GM21381 (cell line): ENCODE measurements around the gene NKIRAS2.

ENCODE experiments used
- ATAC-seq: cut with Tn5 transposase; IDR thresholded peaks from one replicate; pipeline ENCODE4 v1.9.1; 2021; ENCODE audit warnings: mild to moderate bottlenecking, moderate library complexity; ENCODE audit not compliant: unreplicated experiment

NKIRAS2 gene

DNA sequence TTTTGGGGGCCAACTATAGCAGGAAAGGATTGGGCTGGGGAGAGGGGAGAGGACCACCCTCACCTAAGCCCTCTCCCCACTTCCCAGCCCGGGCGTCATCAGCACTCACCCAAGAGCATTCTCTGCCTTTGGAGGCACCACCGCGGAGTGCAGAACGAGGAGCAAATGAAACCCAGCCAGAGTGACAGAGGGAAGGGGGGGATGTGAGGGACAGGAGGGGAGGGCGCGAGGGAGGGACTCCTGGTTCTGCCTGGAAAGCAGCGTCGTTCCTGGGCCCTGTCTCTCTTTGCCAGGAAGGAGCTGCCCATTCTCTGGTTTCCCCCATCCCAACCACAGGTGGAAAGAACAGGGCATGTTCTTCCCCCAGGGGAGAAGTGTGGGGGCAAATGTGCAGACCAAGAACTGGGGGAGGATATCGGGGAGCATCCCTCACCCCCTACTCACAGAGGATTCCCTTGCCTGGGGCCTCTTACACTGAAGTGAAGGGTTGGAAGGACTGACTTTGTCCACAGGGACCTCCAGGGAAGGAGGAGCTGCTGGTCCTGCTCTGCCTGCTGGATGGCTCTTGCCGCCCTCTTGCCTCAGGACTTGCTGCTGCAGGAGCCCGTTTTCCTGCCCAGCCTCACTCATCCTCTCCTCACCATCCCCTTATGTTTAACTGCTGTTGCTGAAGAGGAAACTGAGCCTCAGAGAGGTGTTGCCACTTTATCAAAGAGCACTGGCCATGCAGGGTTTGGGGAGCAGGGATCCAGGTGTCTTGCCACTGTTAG, 34.0 kb downstream of the NKIRAS2 start:
- no peak for ATAC-seq

DNA sequence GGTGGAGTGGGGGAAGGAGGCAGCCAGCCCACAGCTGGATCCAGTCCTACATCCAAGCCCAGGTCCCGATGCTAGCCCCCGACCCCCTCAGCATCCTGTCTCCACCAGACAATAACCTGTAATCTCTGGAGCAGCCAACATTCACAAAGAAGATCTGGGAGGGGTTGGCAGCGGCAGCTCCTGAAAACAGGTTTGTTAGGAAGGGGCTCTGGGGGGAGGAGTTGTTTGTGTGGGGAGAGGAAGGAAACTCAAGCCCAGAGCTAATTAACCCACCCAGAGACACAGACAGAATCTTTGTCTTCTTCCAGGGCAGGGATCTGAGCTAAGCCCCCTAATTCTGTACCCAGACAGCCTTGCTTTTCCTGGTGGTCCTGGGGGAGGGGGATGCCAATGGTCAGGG, 35.1 kb downstream of the NKIRAS2 start:
- no peak for ATAC-seq

DNA sequence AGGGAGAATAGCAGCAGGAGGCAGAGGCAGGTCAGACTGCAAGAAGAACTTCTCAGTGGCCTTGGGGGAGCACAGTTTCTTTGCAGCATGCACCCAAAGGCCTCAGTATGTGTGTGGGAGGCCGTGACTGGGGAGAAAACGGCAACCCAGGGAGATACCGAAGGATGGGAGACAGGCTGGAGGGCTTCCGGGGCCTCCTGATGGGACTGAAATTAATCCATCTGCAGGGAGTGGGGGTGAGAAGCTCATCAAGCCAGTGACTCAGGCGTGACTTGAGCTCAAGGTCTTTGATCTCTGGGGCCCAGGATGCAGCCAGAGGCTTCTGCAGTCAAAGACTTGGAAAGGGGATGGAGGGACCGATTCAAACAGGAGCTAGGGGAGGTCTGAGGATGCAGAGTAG, 35.6 kb downstream of the NKIRAS2 start:
- no peak for ATAC-seq

DNA sequence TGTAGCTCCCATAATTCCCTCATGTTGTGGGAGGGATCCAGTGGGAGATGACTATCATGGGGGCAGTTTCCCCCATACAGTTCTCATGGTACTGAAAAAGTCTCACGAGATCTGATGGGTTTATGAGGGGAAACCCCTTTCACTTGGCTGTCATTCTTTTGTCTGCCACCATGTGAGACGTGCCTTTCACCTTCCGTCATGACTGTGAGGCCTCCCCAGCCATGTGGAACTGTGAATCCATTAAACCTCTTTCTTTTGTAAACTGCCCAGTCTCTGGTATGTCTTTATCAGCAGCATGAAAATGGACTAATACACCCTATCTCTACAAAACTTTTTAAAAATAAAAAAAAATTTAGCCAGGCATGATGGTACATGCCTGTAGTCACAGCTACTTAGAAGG, 36.7 kb downstream of the NKIRAS2 start:
- no peak for ATAC-seq

DNA sequence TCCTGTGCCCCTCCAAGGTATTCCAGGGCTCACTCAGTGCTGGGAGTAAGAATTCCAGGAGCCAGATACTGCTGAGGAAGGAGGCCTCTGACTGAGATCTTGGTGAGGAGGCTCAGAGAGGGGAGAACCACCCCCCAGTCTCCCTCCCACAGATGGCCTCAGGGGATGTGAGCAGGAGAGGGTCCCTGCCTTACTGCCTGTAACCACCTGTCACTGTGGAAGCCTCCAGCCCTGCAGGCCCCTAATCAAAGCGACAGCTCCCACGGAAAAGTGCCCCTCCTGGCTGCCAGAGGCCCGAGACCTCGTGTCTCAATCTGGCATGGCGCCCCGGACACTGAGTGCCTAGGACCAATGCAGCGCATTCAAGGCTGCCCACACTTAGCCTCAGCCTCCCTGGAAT, 38.2 kb downstream of the NKIRAS2 start:
- ATAC-seq = no peak

DNA sequence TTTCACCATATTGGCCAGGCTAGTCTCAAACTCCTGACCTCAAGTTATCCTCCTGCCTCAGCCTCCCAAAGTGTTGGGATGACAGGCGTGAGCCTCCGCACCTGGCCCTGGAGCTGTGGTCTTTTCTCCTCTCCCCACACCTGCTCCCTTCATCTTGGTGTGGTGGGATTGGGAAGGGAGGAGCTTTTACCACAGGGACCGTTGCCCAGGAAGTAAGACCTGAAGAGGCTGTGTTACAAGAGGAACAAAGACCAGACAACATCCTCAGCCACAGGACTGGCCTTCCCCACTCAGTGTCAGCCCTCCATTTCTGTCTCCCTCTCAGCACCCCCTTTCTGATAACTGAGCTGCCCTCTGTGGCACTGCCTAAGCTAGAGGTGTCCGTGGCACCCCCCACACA, 39.9 kb downstream of the NKIRAS2 start:
- no peak for ATAC-seq

DNA sequence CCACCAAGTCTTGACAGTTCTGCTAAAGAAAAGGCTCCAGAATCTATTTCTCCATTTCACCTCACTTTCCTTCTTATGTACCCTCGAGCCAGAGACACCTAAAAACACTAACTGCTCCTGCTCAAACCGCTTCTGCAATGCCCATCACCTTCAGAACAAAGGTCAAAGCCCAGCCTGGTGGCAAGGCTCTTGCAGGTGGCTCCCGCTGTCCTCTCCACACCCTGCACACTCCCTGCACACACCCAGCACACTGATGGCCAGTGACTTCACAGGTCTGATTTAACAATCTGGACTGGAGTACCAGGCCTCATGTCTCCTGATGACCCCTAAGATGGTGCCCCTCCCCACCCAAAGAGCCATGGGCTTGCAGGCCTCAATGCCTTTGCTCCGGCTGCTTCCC, 40.3 kb downstream of the NKIRAS2 start:
- ATAC-seq = no peak

DNA sequence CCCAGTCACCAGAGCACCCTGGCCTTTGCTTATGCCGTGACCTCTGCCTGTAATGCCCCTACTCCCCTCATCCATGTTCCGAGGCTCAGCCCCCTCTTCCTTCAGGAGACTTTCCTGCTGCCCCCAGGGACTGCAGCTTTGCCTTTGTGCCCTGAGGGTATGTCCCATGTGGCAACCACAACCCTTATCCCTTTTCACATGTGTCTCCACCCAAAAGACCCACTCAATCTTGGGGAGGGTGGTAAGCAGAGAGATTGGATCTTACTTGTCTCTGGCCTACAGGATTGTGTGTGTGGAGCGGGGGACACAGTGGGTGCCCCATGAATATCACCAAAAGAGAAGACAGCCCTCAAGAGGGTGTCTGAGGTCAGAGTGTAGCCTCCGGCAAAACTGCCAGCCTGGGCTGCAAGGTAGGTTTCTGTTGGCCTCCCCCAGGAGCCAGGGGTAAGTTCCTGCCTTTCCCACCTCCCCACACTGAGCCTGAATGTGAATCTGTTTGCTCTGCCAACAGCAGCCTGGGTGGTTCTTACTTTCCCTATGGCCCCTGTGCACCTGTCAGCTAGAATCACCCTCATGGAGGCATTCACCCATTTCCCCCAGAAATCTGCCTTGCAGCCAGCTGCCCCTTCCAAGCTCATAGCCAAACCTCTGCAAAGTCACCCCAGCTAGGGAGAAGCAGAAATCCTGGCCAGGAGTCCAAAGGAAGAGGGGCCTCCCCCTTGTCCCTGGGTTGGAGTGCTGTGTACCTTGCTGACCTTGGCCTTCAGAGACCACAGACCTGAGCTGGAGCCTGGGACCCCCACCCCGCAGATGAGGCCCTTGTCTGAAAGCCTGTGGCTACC, 42.0 kb downstream of the NKIRAS2 start:
- ATAC-seq = no peak

DNA sequence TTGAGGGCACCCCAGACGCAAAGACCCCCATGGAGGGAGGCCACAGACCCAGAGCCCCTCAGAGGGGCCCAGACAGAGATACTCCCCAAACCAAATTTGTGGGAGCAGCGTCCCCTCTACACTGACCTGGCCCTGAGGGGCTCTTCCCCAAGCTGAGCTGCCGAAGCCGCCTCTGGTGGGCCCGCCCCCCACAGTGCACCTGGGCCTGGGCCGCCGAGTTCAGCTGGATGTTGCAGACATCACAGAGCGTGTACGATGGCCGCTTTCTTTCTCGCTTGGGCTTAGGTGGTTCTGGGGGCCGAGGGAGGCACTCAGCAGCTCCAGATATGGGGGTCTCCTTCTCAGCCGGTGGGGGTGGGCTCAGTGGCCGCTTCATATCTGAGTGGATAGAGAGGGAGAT, 42.8 kb downstream of the NKIRAS2 start:
- ATAC-seq = no peak

DNA sequence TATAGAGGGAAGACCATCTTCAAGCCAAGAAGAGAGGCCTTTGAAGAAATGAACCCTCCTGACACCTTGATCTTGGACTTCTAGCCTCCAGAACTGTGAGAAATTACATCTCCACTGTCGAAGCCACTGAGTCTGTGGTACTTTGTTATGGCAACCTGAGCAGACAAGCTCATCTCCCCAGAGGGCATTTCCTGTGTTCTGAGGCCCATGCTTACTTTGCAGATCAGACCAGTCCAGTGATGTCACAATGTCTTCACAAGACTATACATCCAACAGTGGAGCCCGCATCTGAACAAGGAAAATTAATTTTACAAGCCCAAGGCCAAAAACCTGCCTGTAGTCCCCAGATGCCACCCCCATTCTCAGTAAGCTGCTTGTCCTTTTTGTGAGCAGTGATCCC, 45.3 kb downstream of the NKIRAS2 start:
- no peak for ATAC-seq

DNA sequence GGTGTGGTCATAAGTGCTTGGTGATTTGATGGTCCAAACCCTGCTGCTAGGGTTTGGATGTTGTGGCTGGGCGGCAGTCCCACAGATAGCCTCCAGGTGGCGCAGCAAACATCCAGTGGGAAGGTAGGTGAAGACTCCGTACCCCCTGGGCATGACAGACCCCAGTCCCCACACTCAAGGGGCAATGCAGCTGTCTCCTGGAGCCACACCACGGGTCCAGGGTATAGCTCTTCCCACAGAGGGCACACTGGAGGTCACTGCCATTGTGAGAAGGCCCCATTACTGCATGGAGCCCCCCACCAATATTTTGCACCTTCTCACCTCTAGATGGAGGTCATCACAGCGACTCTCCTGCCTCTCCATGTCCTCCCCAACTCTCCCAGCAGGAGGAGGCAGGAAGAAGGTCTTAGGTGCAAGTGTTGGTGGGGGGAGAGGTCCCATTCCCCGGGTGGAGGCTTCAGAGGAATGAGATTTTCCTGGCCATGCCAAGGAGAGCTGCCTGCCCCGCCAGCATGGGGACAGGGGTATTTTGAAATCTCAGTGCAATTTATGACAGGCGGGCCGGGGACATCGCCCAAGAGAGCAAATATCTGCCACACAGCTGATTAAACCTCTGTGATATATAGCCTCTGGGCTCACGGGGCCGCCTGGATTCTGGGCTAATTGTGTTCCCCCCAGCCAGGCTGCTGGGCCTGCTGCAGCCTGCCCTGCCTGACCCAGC, 47.6 kb downstream of the NKIRAS2 start:
- ATAC-seq = no peak

DNA sequence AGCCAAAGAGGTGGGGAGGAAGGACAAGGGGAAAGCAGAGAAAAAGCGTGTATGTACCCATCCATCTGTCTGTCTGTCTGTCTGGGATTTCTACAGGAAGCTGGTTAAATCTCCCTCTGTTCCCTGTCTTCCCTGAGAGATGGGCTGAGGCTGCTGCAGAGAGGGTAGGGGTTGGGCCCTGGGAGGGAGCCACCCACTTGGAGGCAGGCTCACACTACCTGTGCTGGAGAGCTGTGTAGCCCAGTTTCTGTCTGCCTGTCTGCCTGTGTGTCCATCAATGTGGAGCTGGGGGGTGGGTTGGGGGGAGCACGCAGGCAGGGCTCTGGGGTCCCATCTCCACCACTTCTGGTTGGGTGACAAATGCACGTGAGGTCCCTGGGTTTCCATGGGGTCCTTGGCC, 49.1 kb downstream of the NKIRAS2 start:
- ATAC-seq = no peak

DNA sequence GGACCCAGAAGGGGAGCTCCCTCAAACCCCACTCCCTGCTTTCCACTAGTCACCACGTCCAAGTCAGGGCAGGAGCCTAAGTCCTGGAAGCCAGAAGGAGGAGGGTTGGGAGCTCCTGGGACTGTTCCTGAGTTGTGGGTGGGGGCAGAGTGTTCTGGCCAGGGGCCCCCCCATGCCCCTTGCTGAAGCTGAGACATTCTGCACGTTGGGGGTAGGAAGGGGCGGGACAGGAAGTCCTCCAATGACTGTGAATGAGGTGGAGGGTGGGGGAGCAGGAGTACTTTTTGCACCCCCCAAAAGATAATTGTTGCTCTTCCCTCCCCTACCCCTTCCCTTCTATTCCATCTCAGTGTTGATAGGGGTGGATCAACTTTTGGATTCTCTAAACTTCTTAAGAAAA, 51.9 kb downstream of the NKIRAS2 start:
- ATAC-seq = no peak

DNA sequence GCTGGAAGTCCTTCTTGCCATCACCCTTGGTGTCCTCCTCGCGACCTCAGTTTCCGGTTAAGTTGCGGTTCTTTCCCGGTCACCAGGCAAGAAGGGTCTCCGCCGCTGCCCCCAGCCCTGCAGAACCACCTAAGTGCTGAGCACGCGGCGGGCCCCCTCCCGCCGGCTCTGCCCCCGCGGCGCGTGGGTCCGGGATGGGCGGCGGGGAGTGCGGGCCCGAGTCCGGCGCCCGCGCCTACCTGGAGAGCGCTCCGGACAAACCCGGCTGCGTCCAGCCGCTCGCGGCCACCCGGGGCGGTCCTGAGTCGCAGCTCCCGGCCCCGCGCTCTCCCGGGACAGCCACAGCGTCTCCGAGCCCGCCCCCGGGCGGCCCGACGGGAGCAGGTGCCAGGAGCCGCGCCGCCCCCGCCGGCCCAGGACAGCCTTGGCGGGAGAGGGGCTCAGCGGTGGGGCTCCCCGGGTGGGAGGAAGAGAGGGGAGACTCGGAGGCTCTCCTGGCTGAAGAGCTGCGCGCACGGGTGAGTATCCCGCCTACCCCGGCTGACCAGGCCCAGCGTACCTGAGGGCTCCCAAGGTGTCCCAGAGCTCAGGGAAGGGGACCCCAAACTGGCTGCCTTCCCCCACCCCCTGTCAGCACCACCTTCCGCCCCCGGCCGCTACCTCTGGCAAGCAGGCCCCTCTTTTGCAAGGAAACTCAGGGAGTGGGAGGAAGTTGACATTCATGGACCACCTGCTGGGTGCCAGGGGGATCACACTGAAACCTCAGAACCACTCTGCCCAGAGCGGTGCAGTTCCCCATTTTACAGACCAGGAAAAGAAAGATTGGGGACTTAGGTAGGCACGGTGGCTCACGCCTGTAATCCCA, 52.7 kb downstream of the NKIRAS2 start:
- no peak for ATAC-seq
